Adrenal gland (tissue), 12 donors: ENCODE data around the gene ZFP3. TPM values are rescaled to one million over a fixed set of nuclear protein-coding genes. Genes with fewer than 3 reads are reported as not detected.
"Not testable (repeated sequence)": the region's sequence is repeated elsewhere in the genome, so short reads cannot be mapped to it uniquely, and the experiment has no call there.

ENCODE experiments used
- DNase-seq, 7 donors: peaks; one replicate each; pipeline ENCODE4 v3.0.0-alpha.2; 2019 to 2020
- H3K27ac ChIP-seq, 5 donors: fragments of 200-600 bp; sonication (generic) in 4 of 5; 1 replicate in 3 of 5; 2 replicates in 2 of 5; pipeline versions ENCODE4 v1.5.1 to v1.8.0; 2016 to 2020; ENCODE audit warnings: mild to moderate bottlenecking in 1 of 5
- H3K27me3 ChIP-seq: fragments of 200-600 bp; 2 replicates; pipeline ENCODE4 v1.8.0; 2021
- H3K36me3 ChIP-seq, 2 donors: fragments of 200-600 bp; replicated peaks in 1 of 2; 1 replicate in 1 of 2; 2 replicates in 1 of 2; pipeline versions ENCODE4 v1.5.1 to v1.8.0; 2018 to 2022
- H3K4me1 ChIP-seq, 2 donors: fragments of 200-600 bp; replicated peaks in 1 of 2; 1 replicate in 1 of 2; 2 replicates in 1 of 2; pipeline versions ENCODE4 v1.5.1 to v1.8.0; 2018 to 2021
- H3K4me3 ChIP-seq, 4 donors: fragments of 200-600 bp; sonication (generic) in 3 of 4; one replicate each; pipeline ENCODE4 v1.5.1; 2016 to 2018
- H3K9me3 ChIP-seq, 3 donors: fragments of 200-600 bp; sonication (generic) in 1 of 3; replicated peaks in 1 of 3; 1 replicate in 2 of 3; 2 replicates in 1 of 3; pipeline versions ENCODE4 v1.5.1 to v1.8.0; 2016 to 2021
- POLR2A ChIP-seq, 2 donors: fragments of 450-650 bp; IDR thresholded peaks; one replicate each; pipeline ENCODE4 v1.6.1; 2017; ENCODE audit warnings: antibody characterized with exemption in 2 of 2, mild to moderate bottlenecking in 2 of 2, moderate library complexity in 1 of 2
- WGBS, 4 donors: extraction: QIAGEN DNeasy Blood & Tissue Kit in 2 of 4; methylation state at CpG; one replicate each; pipeline versions ENCODE4 v1.1.5 to v1.1.7; 2013 to 2017; 5-methylcytosine and 5-hydroxymethylcytosine counted together
- intact Hi-C, 2 donors: fragments of 100-400 bp; cut with DNase I; formaldehyde crosslinking; loops; one replicate each; pipeline versions ENCODE4 v1.14.1 to v1.15.0; 2022 to 2023
- polyA plus RNA-seq, 3 donors: library from polyadenylated mRNA; stranded (reverse); fragments of 200-250 nt in 2 of 3; fragments of 350-450 nt in 1 of 3; fragmentation: Illumina TruSeq in 1 of 3; extraction: RNeasy Lipid Tissue Mini Kit (QIAGEN cat#74804) in 1 of 3; gene quantifications; one replicate each; pipeline ENCODE4 v1.2.3, GENCODE V29; 2013 to 2014
- total RNA-seq, 9 donors: library from RNA; depleted of rRNA in 4 of 9; stranded (reverse); fragments of >200 nt in 4 of 9; fragments of 120-200 nt in 1 of 9; fragmentation: NEBNext Ultra II Directional in 1 of 9; extraction: Animal tissue kit (Norgen Biotek cat#: 25700) in 1 of 9; gene quantifications; one replicate each; pipeline versions ENCODE4 v1.1.0 to v1.2.4, GENCODE V29; 2013 to 2023
- TF ChIP-seq, protein P1 (sequence below), 6 experiments: fragments of 450-650 bp in 4 of 6; fragments of 200-600 bp in 2 of 6; sonication (generic) in 1 of 6; IDR thresholded peaks; 1 replicate in 5 of 6; 2 replicates in 1 of 6; pipeline versions ENCODE4 v1.5.1 to v1.8.0; 2016 to 2021; ENCODE audit warnings: antibody characterized with exemption in 6 of 6, mild to moderate bottlenecking in 2 of 6, moderate library complexity in 1 of 6
- donor health status: healthy with polysubstance abuse.
- donor health status: Bipolar disorder and iron deficiency.
- donor health status: DM: yes; HTN: yes; CAD: no.
- donor health status: DM: no; HTN: no; CAD: no.
- donor health status: DM: no; HTN: no; CAD: no.
- donor health status: DM: yes; HTN: yes; CAD: no.

Gene ZFP3
- total and polyA plus RNA-seq, 12 donors: 1.6 to 8.4 (median 4.4) TPM

DNA sequence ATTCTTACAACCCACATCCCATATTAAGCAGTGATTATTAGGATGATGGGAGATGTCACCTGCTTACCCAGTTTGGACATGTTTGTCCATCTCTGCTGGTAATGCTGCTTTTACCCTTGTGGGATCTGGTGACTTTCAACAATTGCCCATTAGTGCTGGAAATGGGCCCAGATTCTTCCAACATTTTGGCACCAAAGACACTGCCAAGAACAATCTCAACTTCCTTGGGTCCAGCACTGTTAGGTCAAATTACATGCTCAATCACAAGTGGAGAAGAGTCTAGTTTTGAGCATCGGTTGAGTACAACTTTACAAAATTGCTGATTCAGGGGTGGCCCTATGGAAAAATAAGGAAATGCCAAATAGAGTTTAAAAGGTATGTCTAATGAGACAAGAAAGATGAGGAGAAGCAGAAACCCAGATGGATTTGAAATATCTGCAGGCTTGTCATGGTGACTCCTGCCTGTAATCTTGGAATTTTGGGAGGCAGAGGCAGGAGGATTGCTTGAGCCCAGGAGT is 13.0 kb upstream of the ZFP3 start:
- no peaks in the 10 kb centered on the region for H3K9me3 ChIP-seq
- H3K36me3 ChIP-seq: no peaks in the 10 kb centered on the region
- H3K4me3 ChIP-seq: no peak overlapping the region
- WGBS, 4 donors: 55 to 67% (median 64%) methylated on average over 1 of the region's 1 CpG
- DNase-seq: no peak
- intact Hi-C loops: loop anchor here in 1 of 2 donors (10.0 kb wide), 1 partner anchor 80 kb away; the partner anchor contains the start of gene CAMTA2
- no peaks in the 10 kb centered on the region for H3K4me1 ChIP-seq
- no peaks in the 10 kb centered on the region for H3K27me3 ChIP-seq
- H3K27ac ChIP-seq: no peak overlapping the region
- TF ChIP-seq, protein P1, sequence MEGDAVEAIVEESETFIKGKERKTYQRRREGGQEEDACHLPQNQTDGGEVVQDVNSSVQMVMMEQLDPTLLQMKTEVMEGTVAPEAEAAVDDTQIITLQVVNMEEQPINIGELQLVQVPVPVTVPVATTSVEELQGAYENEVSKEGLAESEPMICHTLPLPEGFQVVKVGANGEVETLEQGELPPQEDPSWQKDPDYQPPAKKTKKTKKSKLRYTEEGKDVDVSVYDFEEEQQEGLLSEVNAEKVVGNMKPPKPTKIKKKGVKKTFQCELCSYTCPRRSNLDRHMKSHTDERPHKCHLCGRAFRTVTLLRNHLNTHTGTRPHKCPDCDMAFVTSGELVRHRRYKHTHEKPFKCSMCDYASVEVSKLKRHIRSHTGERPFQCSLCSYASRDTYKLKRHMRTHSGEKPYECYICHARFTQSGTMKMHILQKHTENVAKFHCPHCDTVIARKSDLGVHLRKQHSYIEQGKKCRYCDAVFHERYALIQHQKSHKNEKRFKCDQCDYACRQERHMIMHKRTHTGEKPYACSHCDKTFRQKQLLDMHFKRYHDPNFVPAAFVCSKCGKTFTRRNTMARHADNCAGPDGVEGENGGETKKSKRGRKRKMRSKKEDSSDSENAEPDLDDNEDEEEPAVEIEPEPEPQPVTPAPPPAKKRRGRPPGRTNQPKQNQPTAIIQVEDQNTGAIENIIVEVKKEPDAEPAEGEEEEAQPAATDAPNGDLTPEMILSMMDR (IDR thresholded peaks at IDR 0.05): no peak
- TF ChIP-seq POLR2A (IDR thresholded peaks at IDR 0.05): no peak

DNA sequence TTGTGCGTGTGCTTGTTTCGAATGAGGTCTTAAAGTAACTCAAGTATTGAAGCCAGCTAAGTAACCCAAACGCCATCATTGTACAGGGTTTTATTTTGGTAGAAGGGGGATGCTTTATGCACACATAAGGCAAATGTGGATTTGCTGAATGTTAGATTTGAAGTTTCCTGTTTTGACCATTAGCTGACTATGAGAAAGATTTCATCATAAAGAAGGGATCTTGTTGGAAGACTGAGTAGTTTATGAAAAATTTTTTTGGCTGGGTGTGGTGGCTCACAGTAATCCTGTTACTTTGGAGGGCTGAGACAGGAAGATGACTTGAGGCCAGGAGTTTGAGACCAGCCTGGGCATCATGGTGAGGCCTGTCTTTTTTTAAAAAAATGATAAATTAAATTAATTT is 10.0 kb upstream of the ZFP3 start:
- no peaks in the 10 kb centered on the region for H3K36me3 ChIP-seq
- H3K4me3 ChIP-seq: no peak overlapping the region
- H3K9me3 ChIP-seq: no peaks in the 10 kb centered on the region
- TF ChIP-seq POLR2A (IDR thresholded peaks at IDR 0.05): no peak
- TF ChIP-seq, protein P1 (IDR thresholded peaks at IDR 0.05): no peak
- no peaks in the 10 kb centered on the region for H3K27me3 ChIP-seq
- no peak for DNase-seq
- WGBS, 4 donors: 79 to 91% (median 86%) methylated on average over 3 of the region's 3 CpGs
- H3K27ac ChIP-seq: no peak overlapping the region
- intact Hi-C loops: loop anchor here in 1 of 2 donors (10.0 kb wide), 1 partner anchor 83 kb away; the partner anchor contains the start of gene CAMTA2
- H3K4me1 ChIP-seq: no peaks in the 10 kb centered on the region

DNA sequence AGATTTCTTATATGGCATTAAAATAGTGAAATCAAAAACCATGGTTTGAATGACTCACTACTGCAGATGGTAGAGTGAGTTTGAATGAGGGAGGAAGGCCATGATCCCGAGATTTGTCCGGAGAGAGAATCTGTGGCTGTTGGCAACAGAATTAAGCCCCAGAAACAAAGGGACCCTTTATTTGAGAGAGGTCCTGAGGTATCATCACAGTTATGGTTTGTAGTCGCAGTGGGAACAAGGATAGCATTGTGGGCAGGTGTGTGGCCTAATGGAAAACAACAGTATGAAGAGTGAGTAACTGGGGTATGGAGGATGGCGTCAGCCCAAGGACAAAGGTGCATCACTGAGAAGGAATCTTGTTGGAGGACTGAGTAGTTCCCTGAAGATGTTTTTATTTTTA is 8.5 kb upstream of the ZFP3 start:
- Histone ChIP-seq H3K4me3 (no peak overlapping the region), H3K9me3 (no peaks in the 10 kb centered on the region), H3K36me3 (no peaks in the 10 kb centered on the region), H3K27ac (no peak overlapping the region), H3K4me1 (no peaks in the 10 kb centered on the region), H3K27me3 (no peaks in the 10 kb centered on the region)
- intact Hi-C loops: loop anchor here in 1 of 2 donors (10.0 kb wide), 1 partner anchor 85 kb away; the partner anchor contains the start of gene CAMTA2
- no peak for DNase-seq
- TF ChIP-seq POLR2A (IDR thresholded peaks at IDR 0.05): no peak
- TF ChIP-seq, protein P1 (IDR thresholded peaks at IDR 0.05): no peak
- whole genome bisulfite sequencing, 4 donors: 70 to 81% (median 74%) methylated on average over 4 of the region's 4 CpGs

DNA sequence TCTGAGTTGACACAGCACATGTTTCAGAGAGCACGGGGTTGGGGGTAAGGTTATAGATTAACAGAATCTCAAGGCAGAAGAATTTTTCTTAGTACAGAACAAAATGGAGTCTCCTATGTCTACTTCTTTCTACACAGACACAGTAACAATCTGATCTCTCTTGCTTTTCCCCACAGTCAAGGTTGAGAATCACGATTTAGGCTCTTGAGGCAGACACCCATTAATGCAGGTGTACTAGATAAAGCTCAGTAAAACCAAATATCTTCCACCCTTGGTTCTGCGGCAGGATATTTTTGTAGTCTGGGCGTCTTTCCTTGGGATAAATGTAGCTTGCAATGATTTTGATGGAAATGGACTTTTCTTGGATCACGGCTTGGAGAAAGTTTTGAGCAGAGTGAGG is 2.8 kb upstream of the ZFP3 start:
- DNase-seq, H3K27me3 ChIP-seq, intact Hi-C loops, H3K4me3 ChIP-seq, H3K4me1 ChIP-seq, H3K36me3 ChIP-seq, H3K27ac ChIP-seq, H3K9me3 ChIP-seq: not testable (repeated sequence)
- 65 to 87% (median 83%) methylated on average over 4 to 5 of the region's 5 CpGs for WGBS, 4 donors

DNA sequence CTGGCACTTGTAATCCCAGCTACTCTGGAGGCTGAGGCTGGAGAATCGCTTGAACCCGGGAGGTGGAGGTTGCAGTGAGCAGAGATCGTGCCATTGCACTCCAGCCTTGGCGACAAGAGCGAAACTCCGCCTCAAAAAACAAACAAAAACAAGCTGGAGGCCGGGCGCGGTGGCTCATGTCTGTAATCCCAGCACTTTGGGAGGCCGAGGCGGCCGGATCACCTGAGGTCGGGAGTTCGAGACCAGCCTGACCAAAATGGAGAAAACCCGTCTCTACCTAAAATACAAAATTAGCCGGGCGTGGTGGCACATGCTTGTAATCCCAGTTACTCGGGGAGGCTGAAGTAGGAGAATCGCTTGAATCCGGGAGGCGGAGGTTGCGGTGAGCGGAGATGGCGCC is 992 bp upstream of the ZFP3 start:
- intact Hi-C loops, H3K27me3 ChIP-seq, H3K4me1 ChIP-seq, DNase-seq, H3K9me3 ChIP-seq, H3K36me3 ChIP-seq: not testable (repeated sequence)
- Histone ChIP-seq H3K4me3 (peak overlapping the region in 1 of 4 donors; percentile 55), H3K27ac (peak overlapping the region in 1 of 5 donors; percentile 83)
- WGBS, 4 donors: 90 to 99% (median 98%) methylated on average over 24 of the region's 24 CpGs
